Effector CD8-positive, alpha-beta T cell (primary cell): ENCODE results near the gene WWOX.
"Not testable (repeated sequence)": the region's sequence is repeated elsewhere in the genome, so short reads cannot be mapped to it uniquely, and the experiment has no call there.

Experiments
- DNase-seq: peaks from one replicate; lab custom pipeline; 2025; lab: John Stamatoyannopoulos, UW

WWOX gene

DNA sequence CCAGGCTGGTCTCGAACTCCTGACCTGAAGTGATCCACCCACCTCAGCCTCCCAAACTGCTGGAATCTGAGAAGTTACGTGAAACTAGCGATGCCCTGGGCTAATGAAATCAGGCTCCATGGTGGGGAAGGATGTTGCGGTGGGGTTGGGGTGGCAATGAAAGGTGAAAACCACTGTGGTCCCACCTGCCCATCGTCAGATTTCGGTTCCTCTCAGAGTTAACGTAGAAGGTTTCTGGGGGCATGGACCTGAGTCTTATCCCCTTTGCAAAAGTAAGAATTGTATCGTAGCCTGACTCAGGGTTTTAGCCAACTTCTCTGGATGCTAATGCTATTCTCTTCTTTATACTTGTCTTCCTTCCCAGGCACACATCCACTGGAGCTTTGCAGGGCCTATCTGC, 402.3 kb downstream of the WWOX start:
- DNase-seq, result no peak

DNA sequence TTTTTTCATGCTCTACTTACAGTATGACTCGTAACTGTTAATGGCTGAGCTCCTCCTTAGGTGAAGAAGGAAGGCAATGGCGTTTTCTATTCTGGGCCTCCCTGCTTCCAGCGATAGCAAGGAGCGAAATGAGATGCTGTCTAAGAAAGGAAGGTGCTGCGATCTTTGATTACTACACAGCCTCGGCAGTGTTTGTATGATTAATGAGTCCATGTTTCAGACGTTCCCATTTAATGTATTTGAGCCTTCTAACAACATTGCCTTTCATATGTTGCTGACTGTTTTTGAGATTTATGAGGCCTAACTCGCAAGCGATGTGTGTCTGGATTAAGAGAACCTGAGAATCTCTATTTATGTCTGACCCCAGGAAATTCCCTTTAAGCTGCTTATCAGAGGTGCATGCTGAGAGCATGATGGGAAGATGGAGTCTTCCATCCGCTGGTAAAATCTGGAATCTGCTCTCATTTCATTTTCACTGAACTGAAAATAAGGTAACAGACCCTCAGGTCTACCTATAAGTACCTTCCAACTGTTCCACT, 403.4 kb downstream of the WWOX start:
- DNase-seq, result no peak

DNA sequence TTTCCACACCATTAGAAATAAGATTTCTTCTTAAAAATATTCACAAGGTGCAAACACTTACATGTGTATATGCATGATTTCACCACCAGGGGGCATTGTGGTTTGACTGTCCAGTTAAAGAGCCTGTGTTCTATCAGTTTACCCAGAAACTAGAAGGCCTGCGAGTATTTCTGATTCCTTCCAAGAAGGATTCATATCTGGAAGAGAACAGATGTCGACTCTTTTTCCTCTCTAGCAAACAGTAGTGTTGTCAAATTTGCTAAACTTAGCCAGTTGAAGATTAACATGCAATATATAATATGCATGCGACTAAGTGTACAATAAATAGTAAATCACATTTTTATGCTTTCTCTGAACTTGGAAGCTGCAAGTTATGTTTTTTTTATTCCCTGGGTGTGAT, 404.1 kb downstream of the WWOX start:
- DNase-seq, result no peak

- DNase-seq, result no peak
These were observed 405.0 kb downstream of the WWOX start for GRCh38 chr16:78504401-78504851.

DNA sequence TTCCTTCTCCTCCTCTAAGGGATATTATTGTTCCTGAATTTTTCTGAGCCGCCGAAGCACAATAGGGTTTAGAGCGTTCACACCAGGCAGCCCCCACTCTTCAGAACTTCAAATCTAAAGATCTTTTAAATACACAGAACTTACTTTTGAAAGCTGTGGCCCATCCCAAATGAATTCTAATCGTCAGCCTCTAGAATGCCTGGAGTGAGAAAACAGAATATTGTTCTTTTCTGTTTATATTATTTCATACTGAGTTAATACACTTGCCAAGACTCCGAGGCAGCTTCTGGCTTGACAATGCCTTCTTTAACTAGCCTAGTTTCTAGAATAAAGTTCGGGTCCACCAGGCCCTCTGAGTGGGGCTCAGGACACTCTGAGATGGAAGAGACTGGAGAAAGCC, 405.6 kb downstream of the WWOX start:
- no peak for DNase-seq

- DNase-seq, result no peak
These were observed 406.3 kb downstream of the WWOX start for GRCh38 chr16:78505544-78506366.

DNA sequence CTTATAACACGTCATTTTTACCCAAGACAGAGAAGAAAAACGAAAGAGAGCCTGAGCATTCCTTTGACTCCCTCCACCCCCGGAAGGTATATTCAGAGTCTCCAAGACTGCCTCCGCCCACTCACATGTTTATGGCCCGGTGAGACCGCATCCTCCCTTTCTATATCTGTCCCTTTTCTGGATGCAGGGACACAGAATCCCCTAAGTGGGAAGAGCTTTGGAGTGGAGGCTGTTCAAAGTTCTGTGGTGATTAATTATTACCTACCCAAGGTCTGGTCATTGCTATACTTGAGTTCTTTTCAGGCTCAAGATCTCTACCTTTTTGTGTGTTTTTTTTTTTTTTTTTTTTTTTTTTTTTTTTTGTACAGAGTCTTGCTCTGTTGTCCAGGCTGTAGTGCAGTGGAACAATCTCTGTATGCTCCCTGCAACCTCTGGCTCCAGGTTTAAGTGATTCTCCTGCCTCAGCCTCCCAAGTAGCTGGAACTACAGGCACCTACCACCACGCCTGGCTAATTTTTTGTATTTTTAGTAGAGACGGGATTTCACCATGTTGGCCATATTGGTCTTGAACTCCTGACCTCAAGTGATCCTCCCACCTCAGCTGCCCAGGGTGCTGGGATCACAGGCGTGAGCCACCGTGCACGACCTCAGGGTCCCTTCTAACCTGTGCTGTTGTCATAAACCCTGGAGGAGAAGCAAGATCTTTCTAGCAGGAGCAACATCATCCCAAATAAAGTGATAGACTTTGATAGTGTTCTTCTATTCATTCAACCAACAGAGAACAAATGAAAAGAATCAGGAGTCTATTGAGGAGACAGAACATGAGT, 407.1 kb downstream of the WWOX start:
- no peak for DNase-seq

- DNase-seq, result no peak
These were observed 408.1 kb downstream of the WWOX start for GRCh38 chr16:78507576-78507975.

DNA sequence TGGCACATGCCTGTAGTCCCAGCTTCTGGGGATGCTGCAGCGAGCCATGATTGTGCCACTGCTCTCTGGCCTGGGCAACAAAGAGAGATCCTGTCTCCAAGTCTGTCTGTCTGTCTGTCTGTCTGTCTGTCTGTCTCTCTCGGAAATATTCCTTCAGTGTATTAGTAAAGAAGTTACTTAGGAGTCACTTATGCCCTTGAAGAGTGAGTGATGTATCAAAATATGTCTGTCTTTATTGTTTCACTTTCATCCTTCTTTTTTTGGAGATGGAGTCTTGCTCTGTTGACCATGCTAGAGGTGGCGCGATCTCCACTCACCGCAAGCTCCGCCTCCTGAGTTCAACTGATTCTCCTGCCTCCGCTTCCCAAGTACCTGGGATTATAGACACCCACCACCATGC, 410.5 kb downstream of the WWOX start:
- no peak for DNase-seq

- DNase-seq, result no peak
These were observed 411.0 kb downstream of the WWOX start for GRCh38 chr16:78510496-78510895.

DNA sequence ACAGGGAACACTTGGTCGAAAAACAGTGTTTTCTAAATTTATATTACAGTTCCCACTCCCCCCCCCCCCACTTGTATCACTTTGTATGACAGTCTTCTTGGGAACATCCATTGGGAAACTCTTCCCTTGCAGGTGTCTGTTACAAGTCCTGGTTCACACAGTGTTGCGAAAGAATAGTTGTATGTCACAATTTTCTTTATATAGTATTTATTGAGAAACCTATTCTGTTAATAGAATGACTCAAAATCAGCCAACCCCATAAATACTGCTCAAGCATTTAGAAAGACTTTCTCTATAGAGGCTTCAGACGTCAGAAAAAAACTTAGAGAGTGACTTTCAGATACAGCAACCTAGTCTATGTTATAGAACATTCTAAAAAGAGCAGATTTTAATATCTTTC, 414.4 kb downstream of the WWOX start:
- no peak for DNase-seq

DNA sequence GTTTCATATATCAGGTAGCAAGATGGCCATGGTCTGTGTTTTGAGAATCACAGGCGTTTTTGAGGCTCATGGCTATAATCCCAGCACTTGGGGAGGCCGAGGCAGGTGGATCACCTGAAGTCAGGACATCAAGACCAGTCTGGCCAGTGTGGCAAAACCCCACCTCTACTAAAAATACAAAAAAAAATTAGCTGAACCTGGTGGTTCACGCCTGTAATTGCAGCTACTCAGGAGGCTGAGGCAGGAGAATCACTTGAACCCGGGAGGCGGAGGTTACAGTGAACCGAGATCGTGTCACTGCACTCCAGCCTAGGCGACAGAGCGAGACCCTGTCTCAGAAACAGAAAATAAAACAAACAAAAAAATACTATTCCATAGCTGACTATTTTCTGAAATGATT, 415.4 kb downstream of the WWOX start:
- DNase-seq, result not testable (repeated sequence)

DNA sequence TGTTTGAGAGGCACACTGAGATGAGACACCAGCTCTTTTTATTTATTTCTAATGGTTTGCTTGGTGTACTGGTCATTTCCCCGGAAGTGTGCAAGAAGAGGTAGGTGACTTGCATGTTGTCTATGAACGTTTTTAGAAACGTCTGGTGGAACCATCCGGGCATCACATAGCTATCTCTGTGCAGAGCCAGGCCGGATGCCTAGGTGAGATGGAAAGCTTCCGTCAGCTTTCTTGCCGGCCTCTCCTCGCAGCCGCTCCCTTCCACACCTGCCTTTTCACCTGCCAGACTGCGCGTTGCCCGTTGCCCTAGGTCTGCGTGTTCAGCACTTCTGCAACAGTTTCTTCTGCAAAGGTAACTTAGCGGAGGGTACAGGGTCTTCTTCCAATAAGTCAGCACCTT, 416.0 kb downstream of the WWOX start:
- no peak for DNase-seq

DNA sequence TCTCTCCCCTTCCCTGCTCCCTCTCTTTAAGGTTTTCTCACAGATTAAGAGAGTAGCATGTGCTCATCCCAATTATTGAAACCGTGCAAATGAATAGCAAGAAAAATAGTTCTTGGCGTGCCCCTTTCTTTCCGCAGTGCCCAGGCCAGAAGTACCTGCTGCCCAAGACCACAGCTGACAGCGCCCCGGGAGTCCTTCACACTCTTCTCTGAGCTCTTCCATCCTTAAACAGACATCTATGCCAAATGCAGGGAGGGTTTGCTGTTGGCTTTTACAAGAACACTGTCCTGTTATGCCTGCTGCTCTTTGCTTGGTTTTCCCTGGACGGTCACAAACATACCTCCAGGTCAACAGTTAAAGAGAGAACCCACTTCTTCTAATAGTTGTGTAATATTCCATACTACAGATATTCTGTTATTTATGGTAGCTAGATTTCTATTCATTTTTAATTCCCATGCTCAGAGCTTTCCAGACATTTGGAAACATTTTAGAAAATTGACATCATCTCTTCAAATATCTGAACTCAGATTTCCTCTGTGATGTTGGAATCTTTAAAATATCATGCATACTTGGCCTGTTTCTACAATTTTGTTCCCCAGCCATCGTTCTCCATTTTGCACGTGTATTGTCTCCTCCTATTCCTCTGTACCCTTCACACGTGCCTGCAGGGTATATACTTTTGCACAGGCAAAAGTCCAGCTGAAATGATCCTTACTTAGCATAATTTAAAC, 416.7 kb downstream of the WWOX start:
- DNase-seq, result no peak

GRCh38 chr16:78519896-78520295, 420.4 kb downstream of the WWOX start:
- DNase-seq, result no peak

GRCh38 chr16:78520470-78520869, 421.0 kb downstream of the WWOX start:
- no peak for DNase-seq

- no peak for DNase-seq
These were observed 422.9 kb downstream of the WWOX start for GRCh38 chr16:78522327-78522726.

DNA sequence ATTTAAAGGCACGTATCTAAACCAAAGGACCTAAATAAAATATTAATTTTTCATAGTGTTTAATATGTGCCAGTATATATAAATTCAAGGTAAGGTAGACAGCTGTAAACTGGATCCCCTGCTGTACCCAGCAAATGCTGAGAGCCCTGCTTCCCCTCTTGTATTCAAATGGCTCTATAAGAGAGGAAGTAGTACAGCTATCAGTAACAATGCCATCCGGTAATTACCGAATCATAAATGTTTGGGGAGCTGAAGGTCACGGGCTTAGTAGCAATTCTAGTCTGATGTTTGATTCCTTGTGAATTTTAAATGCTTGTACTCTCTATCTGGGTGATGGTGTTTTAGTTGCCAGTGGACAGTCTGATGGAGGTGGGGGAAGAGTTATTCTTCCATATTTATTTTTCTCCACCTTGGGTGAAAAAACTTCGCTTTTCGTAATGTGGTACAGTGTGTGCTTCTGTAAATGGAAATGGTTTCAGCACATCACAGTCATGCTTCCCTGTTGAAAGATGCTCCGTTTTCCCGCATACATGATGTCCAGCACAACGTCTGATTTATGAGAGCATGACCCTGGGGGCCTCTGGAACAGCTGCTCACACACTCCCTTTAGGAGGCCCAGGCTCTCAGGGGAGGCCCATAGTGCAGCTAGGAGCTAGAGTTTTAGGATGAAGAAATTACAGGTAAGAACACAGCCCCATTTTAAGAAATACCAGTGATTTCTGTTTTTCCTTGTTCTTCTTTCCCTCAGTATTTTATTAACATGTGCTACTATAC, 423.9 kb downstream of the WWOX start:
- no peak for DNase-seq

- DNase-seq, result no peak
These were observed 424.7 kb downstream of the WWOX start for GRCh38 chr16:78524066-78524595.

- no peak for DNase-seq
These were observed 428.8 kb downstream of the WWOX start for GRCh38 chr16:78528265-78528664.

GRCh38 chr16:78529881-78530280, 430.4 kb downstream of the WWOX start:
- no peak for DNase-seq
